ENCODE measurements around the gene KCNA3. TPM values are rescaled to one million over a fixed set of nuclear protein-coding genes. Genes with fewer than 3 reads are reported as not detected.

KCNA3 gene
- polyA plus RNA-seq, 1 of the 3 experiments (the other 2 are of a cell fraction), result not detected

DNA sequence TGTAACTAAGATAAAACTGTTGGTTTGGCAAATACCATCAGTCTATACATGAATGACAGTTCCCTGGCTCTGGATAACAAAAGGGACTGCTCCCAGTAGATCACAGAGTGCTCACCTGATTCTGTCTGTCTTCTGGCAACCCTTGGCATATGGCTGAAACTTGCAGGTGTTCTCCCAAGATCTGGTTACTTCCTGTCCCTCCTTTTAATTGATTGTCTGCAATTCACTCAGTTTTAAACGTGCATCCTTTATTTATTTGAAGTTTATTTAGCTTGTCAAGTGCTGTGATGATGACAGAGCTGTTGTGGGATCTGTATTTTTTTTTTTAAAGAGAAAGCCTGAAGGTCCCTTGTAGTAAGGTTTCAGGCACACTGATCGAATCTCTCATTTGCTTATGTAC is 3.4 kb downstream of the KCNA3 start:
- no peaks in the 10 kb centered on the region for H4K20me1 ChIP-seq (ENCODE audit: insufficient read depth)
- no peak for DNase-seq
- no peaks in the 10 kb centered on the region for H3K79me2 ChIP-seq (ENCODE audit: insufficient read depth)
- H2AFZ ChIP-seq (ENCODE audit: low read depth), result no peak overlapping the region; the same call in 1 of the 2 replicates
- H3K9me2 ChIP-seq, result no peaks in the 10 kb centered on the region
- H3K27me3 ChIP-seq (ENCODE audit: insufficient read depth), result peaks cover 49% of the 10 kb centered on the region
- no peak overlapping the region for H3K4me3 ChIP-seq (ENCODE audit: low read depth in 2 of 2, low read length in 1 of 2)
- H3F3A ChIP-seq (replicated peaks; ENCODE audit: insufficient read depth), result no peaks in the 10 kb centered on the region
- H3K4me1 ChIP-seq (ENCODE audit: control insufficient read depth in 1 of 2, insufficient read depth in 2 of 2, low read depth in 1 of 2, low read length in 1 of 2), result peaks cover 0 to 8% of the 10 kb centered on the region in 2 experiments; a peak in 2 of 4 replicates
- TF ChIP-seq GATA2 (CRISPR knock-in tag; IDR thresholded peaks at IDR 0.05) (no peak), RXRA (IDR thresholded peaks at IDR 0.05; ENCODE audit: borderline replicate concordance, low read depth) (no peak), EZH2phosphoT487 (IDR thresholded peaks at IDR 0.05; ENCODE audit: borderline replicate concordance, low read depth) (no peak)
- no peaks in the 10 kb centered on the region for H3K9me3 ChIP-seq
- ChIA-PET CTCF (interaction anchor here (2.2 kb wide), 1 partner anchor 52 kb away, joined by 5 read pairs; no protein-coding TSS in a partner anchor), POLR2A (no interaction called here)
- H3K36me3 ChIP-seq (replicated peaks in 1 of 2; ENCODE audit: control insufficient read depth in 1 of 2, insufficient read depth in 2 of 2, low read length in 1 of 2), result no peaks in the 10 kb centered on the region
- no peak overlapping the region for H3K4me2 ChIP-seq
- WGBS (ENCODE audit: low lambda C conversion rate), result 2% methylated on average over 2 of the region's 2 CpGs
- no peak overlapping the region for H3K9ac ChIP-seq
- H3K27ac ChIP-seq (ENCODE audit: low read depth in 2 of 2, low read length in 1 of 2), result peak overlapping the region in 1 of 2 experiments; percentile 76; a peak in 1 of 4 replicates

DNA sequence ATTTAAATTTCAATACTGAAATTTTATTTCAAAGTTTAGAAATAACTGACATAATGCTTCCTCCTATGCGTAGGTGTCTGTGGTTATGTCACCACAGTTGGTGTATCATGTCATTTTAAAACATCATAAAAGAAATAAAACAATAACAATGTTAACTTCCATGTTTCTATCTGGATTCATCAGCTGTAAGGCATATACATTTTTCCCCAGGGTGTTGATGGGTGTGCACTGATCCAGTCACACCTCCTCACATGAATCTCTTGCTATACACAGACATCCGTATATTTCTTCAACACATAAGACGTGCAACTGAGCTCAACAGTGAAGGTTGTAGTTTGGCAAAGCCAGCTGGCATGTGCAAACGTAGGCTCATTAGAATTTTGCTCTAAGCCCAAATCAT is 6.2 kb downstream of the KCNA3 start:
- TF ChIP-seq SMC3 (IDR thresholded peaks at IDR 0.05; ENCODE audit: low read depth, low read length) (no peak), YY1 (IDR thresholded peaks at IDR 0.05; ENCODE audit: low read depth) (no peak), GABPA (IDR thresholded peaks at IDR 0.05; ENCODE audit: low read depth) (no peak), NRF1 (IDR thresholded peaks at IDR 0.05; ENCODE audit: low read depth, low read length) (no peak)
- H3K9me3 ChIP-seq, result no peaks in the 10 kb centered on the region
- 28% methylated on average over 4 of the region's 4 CpGs for WGBS (ENCODE audit: low lambda C conversion rate)

DNA sequence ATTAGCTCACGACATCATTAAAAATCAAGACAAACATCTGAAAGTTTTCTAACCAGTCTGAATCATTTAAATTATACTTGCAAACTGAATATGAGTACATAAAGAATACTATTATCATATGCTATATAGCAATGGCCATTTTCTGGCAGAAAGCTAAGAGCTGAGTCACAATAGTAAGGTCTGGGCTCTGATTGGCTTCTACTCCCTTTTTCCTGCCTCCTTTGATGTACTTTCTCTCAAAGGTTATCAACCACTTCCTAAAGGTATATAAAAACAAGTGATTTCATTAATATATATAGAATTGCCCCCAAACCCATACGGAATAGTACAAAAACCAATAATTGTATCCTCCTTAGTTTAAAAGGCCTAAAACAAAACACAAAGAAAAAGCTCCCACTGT is 7.0 kb downstream of the KCNA3 start:
- POLR2A ChIA-PET, result no interaction called here
- peaks cover 16% of the 10 kb centered on the region; the same call in 1 of the 2 replicates for H3K27me3 ChIP-seq (ENCODE audit: insufficient read depth)
- no peak overlapping the region for H3K4me2 ChIP-seq
- no peaks in the 10 kb centered on the region for H3F3A ChIP-seq (replicated peaks; ENCODE audit: insufficient read depth)
- H3K79me2 ChIP-seq (ENCODE audit: insufficient read depth), result no peaks in the 10 kb centered on the region
- no peak for DNase-seq
- TF ChIP-seq, protein P1, sequence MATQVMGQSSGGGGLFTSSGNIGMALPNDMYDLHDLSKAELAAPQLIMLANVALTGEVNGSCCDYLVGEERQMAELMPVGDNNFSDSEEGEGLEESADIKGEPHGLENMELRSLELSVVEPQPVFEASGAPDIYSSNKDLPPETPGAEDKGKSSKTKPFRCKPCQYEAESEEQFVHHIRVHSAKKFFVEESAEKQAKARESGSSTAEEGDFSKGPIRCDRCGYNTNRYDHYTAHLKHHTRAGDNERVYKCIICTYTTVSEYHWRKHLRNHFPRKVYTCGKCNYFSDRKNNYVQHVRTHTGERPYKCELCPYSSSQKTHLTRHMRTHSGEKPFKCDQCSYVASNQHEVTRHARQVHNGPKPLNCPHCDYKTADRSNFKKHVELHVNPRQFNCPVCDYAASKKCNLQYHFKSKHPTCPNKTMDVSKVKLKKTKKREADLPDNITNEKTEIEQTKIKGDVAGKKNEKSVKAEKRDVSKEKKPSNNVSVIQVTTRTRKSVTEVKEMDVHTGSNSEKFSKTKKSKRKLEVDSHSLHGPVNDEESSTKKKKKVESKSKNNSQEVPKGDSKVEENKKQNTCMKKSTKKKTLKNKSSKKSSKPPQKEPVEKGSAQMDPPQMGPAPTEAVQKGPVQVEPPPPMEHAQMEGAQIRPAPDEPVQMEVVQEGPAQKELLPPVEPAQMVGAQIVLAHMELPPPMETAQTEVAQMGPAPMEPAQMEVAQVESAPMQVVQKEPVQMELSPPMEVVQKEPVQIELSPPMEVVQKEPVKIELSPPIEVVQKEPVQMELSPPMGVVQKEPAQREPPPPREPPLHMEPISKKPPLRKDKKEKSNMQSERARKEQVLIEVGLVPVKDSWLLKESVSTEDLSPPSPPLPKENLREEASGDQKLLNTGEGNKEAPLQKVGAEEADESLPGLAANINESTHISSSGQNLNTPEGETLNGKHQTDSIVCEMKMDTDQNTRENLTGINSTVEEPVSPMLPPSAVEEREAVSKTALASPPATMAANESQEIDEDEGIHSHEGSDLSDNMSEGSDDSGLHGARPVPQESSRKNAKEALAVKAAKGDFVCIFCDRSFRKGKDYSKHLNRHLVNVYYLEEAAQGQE (IDR thresholded peaks at IDR 0.05; ENCODE audit: low read depth, low read length), result no peak
- TF ChIP-seq, protein P2, sequence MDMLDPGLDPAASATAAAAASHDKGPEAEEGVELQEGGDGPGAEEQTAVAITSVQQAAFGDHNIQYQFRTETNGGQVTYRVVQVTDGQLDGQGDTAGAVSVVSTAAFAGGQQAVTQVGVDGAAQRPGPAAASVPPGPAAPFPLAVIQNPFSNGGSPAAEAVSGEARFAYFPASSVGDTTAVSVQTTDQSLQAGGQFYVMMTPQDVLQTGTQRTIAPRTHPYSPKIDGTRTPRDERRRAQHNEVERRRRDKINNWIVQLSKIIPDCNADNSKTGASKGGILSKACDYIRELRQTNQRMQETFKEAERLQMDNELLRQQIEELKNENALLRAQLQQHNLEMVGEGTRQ (IDR thresholded peaks at IDR 0.05; ENCODE audit: borderline replicate concordance, low read depth, low read length), result no peak
- TF ChIP-seq NFIC (IDR thresholded peaks at IDR 0.05; ENCODE audit: borderline replicate concordance), result no peak
- 36% methylated on average over 2 of the region's 2 CpGs for WGBS (ENCODE audit: low lambda C conversion rate)
- H3K9me2 ChIP-seq, result no peaks in the 10 kb centered on the region
- no peak overlapping the region for H3K9ac ChIP-seq
- H3K36me3 ChIP-seq (replicated peaks in 1 of 2; ENCODE audit: control insufficient read depth in 1 of 2, insufficient read depth in 2 of 2, low read length in 1 of 2), result no peaks in the 10 kb centered on the region
- no peaks in the 10 kb centered on the region for H3K9me3 ChIP-seq
- H3K27ac ChIP-seq (ENCODE audit: low read depth in 2 of 2, low read length in 1 of 2), result no peak overlapping the region
- CTCF ChIA-PET, result interaction anchor here (1.0 to 2.4 kb wide), 5 partner anchors 14 to 113 kb away, joined by 3 to 9 read pairs (median 7); no protein-coding TSS in a partner anchor
- no peaks in the 10 kb centered on the region for H4K20me1 ChIP-seq (ENCODE audit: insufficient read depth)
- H3K4me1 ChIP-seq (ENCODE audit: control insufficient read depth in 1 of 2, insufficient read depth in 2 of 2, low read depth in 1 of 2, low read length in 1 of 2), result no peaks in the 10 kb centered on the region; a peak in 2 of 4 replicates
- H3K4me3 ChIP-seq (ENCODE audit: low read depth in 2 of 2, low read length in 1 of 2), result no peak overlapping the region
- H2AFZ ChIP-seq (ENCODE audit: low read depth), result no peak overlapping the region

More for the DNA sequence above, 6.2 kb downstream of the KCNA3 start:
- H3K79me2 ChIP-seq (ENCODE audit: insufficient read depth), result no peaks in the 10 kb centered on the region
- H3K36me3 ChIP-seq (replicated peaks in 1 of 2; ENCODE audit: control insufficient read depth in 1 of 2, insufficient read depth in 2 of 2, low read length in 1 of 2), result no peaks in the 10 kb centered on the region
- peaks cover 23% of the 10 kb centered on the region for H3K27me3 ChIP-seq (ENCODE audit: insufficient read depth)
- no peak overlapping the region for H3K4me3 ChIP-seq (ENCODE audit: low read depth in 2 of 2, low read length in 1 of 2)
- H3K9ac ChIP-seq, result no peak overlapping the region
- DNase-seq, result no peak
- no peaks in the 10 kb centered on the region for H3F3A ChIP-seq (replicated peaks; ENCODE audit: insufficient read depth)
- no peaks in the 10 kb centered on the region for H4K20me1 ChIP-seq (ENCODE audit: insufficient read depth)
- no peak overlapping the region for H3K27ac ChIP-seq (ENCODE audit: low read depth in 2 of 2, low read length in 1 of 2)
- peaks cover 0 to 7% of the 10 kb centered on the region in 2 experiments; a peak in 2 of 4 replicates for H3K4me1 ChIP-seq (ENCODE audit: control insufficient read depth in 1 of 2, insufficient read depth in 2 of 2, low read depth in 1 of 2, low read length in 1 of 2)
- H3K9me2 ChIP-seq, result no peaks in the 10 kb centered on the region
- no peak overlapping the region for H2AFZ ChIP-seq (ENCODE audit: low read depth)
- no peak overlapping the region for H3K4me2 ChIP-seq
- CTCF ChIA-PET, result interaction anchor here (0.6 to 2.4 kb wide), 8 partner anchors 15 to 120 kb away, joined by 3 to 9 read pairs (median 4); no protein-coding TSS in a partner anchor
- POLR2A ChIA-PET, result no interaction called here

Measured in SK-N-SH (cell line).